Bronchial epithelial cell (primary cell): ENCODE measurements around the gene MROH2A. TPM values are rescaled to one million over a fixed set of nuclear protein-coding genes. Genes with fewer than 3 reads are reported as not detected.

Source experiments
- DNase-seq: peaks from one replicate; pipeline ENCODE4 v3.0.0-alpha.2; 2010; ENCODE audit warnings: low read depth
- FAIRE-seq: peaks from 2 replicates; lab custom pipeline; 2011; peaks lifted over from hg19 to GRCh38; lab: Jason Lieb, UNC
- H3K27me3 ChIP-seq: 2 replicates; pipeline ENCODE4 v1.5.1; 2011; ENCODE audit warnings: low read length; ENCODE audit not compliant: control insufficient read depth, insufficient read depth
- H3K36me3 ChIP-seq: 2 replicates; pipeline ENCODE4 v1.5.1; 2011; ENCODE audit warnings: low read length; ENCODE audit not compliant: control insufficient read depth, insufficient read depth
- H3K4me3 ChIP-seq: 2 replicates; pipeline ENCODE4 v1.5.1; 2011; ENCODE audit warnings: mild to moderate bottlenecking, low read depth, low read length, control low read depth
- total RNA-seq: library from RNA; depleted of rRNA; stranded (reverse); fragments of >200 nt; gene quantifications from 2 replicates; pipeline ENCODE4 v1.2.1, GENCODE V29; 2014
- TF ChIP-seq, protein P1 (sequence below): IDR thresholded peaks from 2 replicates; pipeline ENCODE4 v1.5.1; 2011; ENCODE audit warnings: mild to moderate bottlenecking, moderate library complexity, low read length, control low read depth, inconsistent platforms; ENCODE audit not compliant: insufficient read depth, severe bottlenecking

The MROH2A gene
- total RNA-seq, 1 donor from 2014 or later, result not detected

GRCh38 chr2:233823731-233824121, 45.6 kb downstream of the MROH2A start:
- DNase-seq (no peak), FAIRE-seq (no peak)
- H3K27me3 ChIP-seq, result no peaks in the 10 kb centered on the region
- H3K4me3 ChIP-seq, result no peak overlapping the region
- TF ChIP-seq, protein P1, sequence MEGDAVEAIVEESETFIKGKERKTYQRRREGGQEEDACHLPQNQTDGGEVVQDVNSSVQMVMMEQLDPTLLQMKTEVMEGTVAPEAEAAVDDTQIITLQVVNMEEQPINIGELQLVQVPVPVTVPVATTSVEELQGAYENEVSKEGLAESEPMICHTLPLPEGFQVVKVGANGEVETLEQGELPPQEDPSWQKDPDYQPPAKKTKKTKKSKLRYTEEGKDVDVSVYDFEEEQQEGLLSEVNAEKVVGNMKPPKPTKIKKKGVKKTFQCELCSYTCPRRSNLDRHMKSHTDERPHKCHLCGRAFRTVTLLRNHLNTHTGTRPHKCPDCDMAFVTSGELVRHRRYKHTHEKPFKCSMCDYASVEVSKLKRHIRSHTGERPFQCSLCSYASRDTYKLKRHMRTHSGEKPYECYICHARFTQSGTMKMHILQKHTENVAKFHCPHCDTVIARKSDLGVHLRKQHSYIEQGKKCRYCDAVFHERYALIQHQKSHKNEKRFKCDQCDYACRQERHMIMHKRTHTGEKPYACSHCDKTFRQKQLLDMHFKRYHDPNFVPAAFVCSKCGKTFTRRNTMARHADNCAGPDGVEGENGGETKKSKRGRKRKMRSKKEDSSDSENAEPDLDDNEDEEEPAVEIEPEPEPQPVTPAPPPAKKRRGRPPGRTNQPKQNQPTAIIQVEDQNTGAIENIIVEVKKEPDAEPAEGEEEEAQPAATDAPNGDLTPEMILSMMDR, result no peak
- H3K36me3 ChIP-seq, result no peaks in the 10 kb centered on the region

GRCh38 chr2:233824373-233824772, 46.2 kb downstream of the MROH2A start:
- DNase-seq (no peak), FAIRE-seq (no peak)
- H3K27me3 ChIP-seq, result no peaks in the 10 kb centered on the region
- no peak overlapping the region for H3K4me3 ChIP-seq
- TF ChIP-seq, protein P1, result no peak
- no peaks in the 10 kb centered on the region for H3K36me3 ChIP-seq

DNA sequence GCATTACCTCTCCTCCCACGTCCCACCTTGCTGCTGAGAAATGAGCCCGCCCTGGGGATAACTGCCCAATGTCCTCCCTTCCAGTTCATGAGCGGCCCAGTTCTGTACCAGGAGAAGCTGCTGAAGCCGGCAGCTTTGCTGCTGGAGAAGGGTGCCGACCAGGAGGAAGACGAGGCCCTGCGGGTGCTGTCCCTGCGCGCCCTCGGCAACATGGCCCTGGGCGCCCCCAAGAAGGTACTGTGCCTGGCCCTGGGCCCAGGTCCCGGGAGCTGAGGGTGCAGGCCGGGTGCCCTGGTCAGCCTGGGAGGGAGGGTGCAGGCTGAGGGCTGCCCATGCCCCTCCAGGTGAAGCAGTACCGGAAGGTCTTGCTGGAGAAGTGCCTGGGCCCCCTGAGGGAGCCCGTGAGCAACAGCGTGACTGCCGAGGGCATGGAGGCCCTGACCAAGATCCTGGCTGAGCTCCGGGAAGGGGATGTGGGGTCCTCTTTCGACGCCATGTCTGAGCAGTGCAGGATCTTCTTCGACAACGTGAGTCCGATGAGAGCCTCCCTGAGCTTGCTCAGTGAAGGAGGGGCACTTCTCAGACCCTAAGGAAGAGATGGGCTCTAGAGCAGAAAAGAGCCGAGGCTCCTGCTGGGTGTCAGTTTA, 50.5 kb downstream of the MROH2A start:
- FAIRE-seq (no peak), DNase-seq (no peak)
- H3K27me3 ChIP-seq, result no peaks in the 10 kb centered on the region
- H3K4me3 ChIP-seq, result no peak overlapping the region
- H3K36me3 ChIP-seq, result no peaks in the 10 kb centered on the region
- TF ChIP-seq, protein P1, result no peak

GRCh38 chr2:233829193-233830110, 51.3 kb downstream of the MROH2A start:
- FAIRE-seq (no peak), DNase-seq (no peak)
- Histone ChIP-seq H3K36me3 (no peaks in the 10 kb centered on the region), H3K4me3 (no peak overlapping the region), H3K27me3 (no peaks in the 10 kb centered on the region)
- TF ChIP-seq, protein P1, result no peak

- DNase-seq (no peak), FAIRE-seq (no peak)
- H3K27me3 ChIP-seq, result no peaks in the 10 kb centered on the region
- TF ChIP-seq, protein P1, result no peak
- no peak overlapping the region for H3K4me3 ChIP-seq
- no peaks in the 10 kb centered on the region for H3K36me3 ChIP-seq
Observed at GRCh38 chr2:233830111-233830802, 52.1 kb downstream of the MROH2A start.
